ENCODE measurements around the gene FLACC1. TPM values are rescaled to one million over a fixed set of nuclear protein-coding genes. Genes with fewer than 3 reads are reported as not detected.

FLACC1 gene
- total and polyA plus RNA-seq, 9 of the 15 experiments (the other 6 are each of a cell fraction or from before 2014, with no cell fraction given): 0.07 to 0.68 (median 0.22) TPM; not detected in 2

- no TSS peak for BruUV-seq (replicated peaks)
- in situ Hi-C loops (cut with MboI): no loop called here
- WGBS (ENCODE audit: insufficient coverage, low coverage, missing lambda C conversion rate): 50% methylated on average over 2 of the region's 2 CpGs
- Histone ChIP-seq H3K4me3 (no peak overlapping the region), H3K79me2 (ENCODE audit: control insufficient read depth, insufficient read depth, low read length) (no peaks in the 10 kb centered on the region; the same call in 2 of the 3 replicates), H3K9ac (ENCODE audit: insufficient read depth in 1 of 2, low read depth in 2 of 2, low read length in 2 of 2) (no peak overlapping the region), H3K4me2 (ENCODE audit: insufficient read depth, low read length) (no peak overlapping the region), H3K27ac (ENCODE audit: extremely low read depth, low read depth, low read length) (no peak overlapping the region), H3K27me3 (ENCODE audit: control insufficient read depth in 2 of 2, insufficient read depth in 2 of 2, low read length in 2 of 2) (no peaks in the 10 kb centered on the region), H3K9me3 (replicated peaks; ENCODE audit: control insufficient read depth, insufficient read depth, low read depth, low read length) (no peaks in the 10 kb centered on the region), H3K36me3 (ENCODE audit: control insufficient read depth, insufficient read depth, low read length) (no peaks in the 10 kb centered on the region), H2AFZ (ENCODE audit: low read depth, low read length) (no peak overlapping the region), H4K20me1 (replicated peaks; ENCODE audit: control insufficient read depth, insufficient read depth, low read length) (no peaks in the 10 kb centered on the region), H3K9me1 (ENCODE audit: control insufficient read depth, insufficient read depth, low read length) (no peaks in the 10 kb centered on the region), H3K4me1 (replicated peaks in 1 of 2; ENCODE audit: control insufficient read depth in 2 of 2, insufficient read depth in 2 of 2, low read length in 2 of 2) (peaks cover 8 to 15% of the 10 kb centered on the region in 2 experiments)
- DNase-seq (ENCODE audit: extremely low read depth in 1 of 4, low spot score in 3 of 4): no peak
- no peak for ATAC-seq
- TF ChIP-seq TAL1 (IDR thresholded peaks at IDR 0.05) (no peak), BRF2 (IDR thresholded peaks at IDR 0.05; ENCODE audit: borderline replicate concordance, insufficient read depth, insufficient read length) (no peak), BMI1 (IDR thresholded peaks at IDR 0.05; ENCODE audit: low read length) (no peak), BACH1 (tag; IDR thresholded peaks at IDR 0.05) (no peak), NCOA1 (IDR thresholded peaks at IDR 0.05; ENCODE audit: low read depth) (no peak), HMG20A (CRISPR knock-in tag; conservative IDR thresholded peaks at IDR 0.05) (no peak), U2AF2 (optimal IDR thresholded peaks at IDR 0.05; ENCODE audit: low read depth, low read length) (no peak), DNMT1 (IDR thresholded peaks at IDR 0.05) (no peak), ZNF184 (CRISPR knock-in tag; IDR thresholded peaks at IDR 0.05) (no peak), RBFOX2 (IDR thresholded peaks at IDR 0.05; ENCODE audit: low read depth, low read length) (no peak), MNT (conservative IDR thresholded peaks at IDR 0.05) (no peak), ZNF133 (CRISPR knock-in tag; IDR thresholded peaks at IDR 0.05) (no peak), RNF2 (IDR thresholded peaks at IDR 0.05) (no peak)
- no peak for FAIRE-seq
- intact Hi-C loops (cut with micrococcal nuclease): no loop called here
- CTCF ChIA-PET (ENCODE audit: low intra/inter-chr PET ratio): no interaction called here
- POLR2A ChIA-PET: no interaction called here
Observed at GRCh38 chr2:201249889-201250288, 107.3 kb downstream of the FLACC1 start.
